ENCODE measurements around the gene CCDC157. TPM values are rescaled to one million over a fixed set of nuclear protein-coding genes. Genes with fewer than 3 reads are reported as not detected.
A peak's percentile ranks its signal among the peaks of the same experiment; 100 is the strongest.
"Not testable (repeated sequence)": the region's sequence is repeated elsewhere in the genome, so short reads cannot be mapped to it uniquely, and the experiment has no call there.

The CCDC157 gene
- total and polyA plus RNA-seq, 3 experiments from 2014 or later = 1.4 to 2.9 (median 2.7) TPM

GRCh38 chr22:30396871-30397655 lies 40.3 kb downstream of the CCDC157 start, which contains the start of gene SEC14L2:
TSS of gene SEC14L2 (plus strand) at chr22:30397018. CDS start at chr22:30397117, 99 bp downstream.
- peak; percentile 39 to 63 (median 42) for DNase-seq
- Histone ChIP-seq H3K9me3 (ENCODE audit: low read length) (no peaks in the 10 kb centered on the region), H3K27ac (ENCODE audit: low read depth, low read length) (no peak within 1 kb of the TSS), H3K36me3 (ENCODE audit: insufficient read depth, low read length) (no peaks in the 10 kb centered on the region), H3K27me3 (ENCODE audit: insufficient read depth, low read length, poor library complexity, severe bottlenecking) (peaks cover 12% of the 10 kb centered on the region), H3K4me3 (ENCODE audit: low read length) (peak within 1 kb of the TSS; percentile 24), H3K4me1 (ENCODE audit: insufficient read depth, low read length) (peaks cover 41% of the 10 kb centered on the region)
- H3K36me3 Mint-ChIP-seq = no peaks in the 10 kb centered on the region
- H3K4me3 Mint-ChIP-seq = peak within 1 kb of the TSS; percentile 79 to 93 (median 81)
- no peaks in the 10 kb centered on the region for H3K9me3 Mint-ChIP-seq
- H3K4me1 Mint-ChIP-seq = peaks cover 24 to 31% (median 25%) of the 10 kb centered on the region in 3 donors
- ChIA-PET POLR2A (interaction anchor here (1.3 kb wide), 1 partner anchor 27 kb away, joined by 3 read pairs; no protein-coding TSS in a partner anchor), CTCF (interaction anchor here (0.8 to 2.6 kb wide), 8 partner anchors 10 to 109 kb away, joined by 3 to 12 read pairs (median 4); partner anchors contain the start of gene CASTOR1)
- H3K27me3 Mint-ChIP-seq = peaks cover 24 to 42% of the 10 kb centered on the region in 2 donors
- peak within 1 kb of the TSS in 6 of 8 donors; percentile 40 to 91 (median 66) for H3K27ac Mint-ChIP-seq

- CTCF ChIA-PET = interaction anchor here (0.8 to 2.6 kb wide), 3 partner anchors 10 to 87 kb away, joined by 3 to 12 read pairs (median 3); no protein-coding TSS in a partner anchor
- Mint-ChIP-seq H3K36me3 (no peaks in the 10 kb centered on the region), H3K27me3 (peaks cover 24 to 42% of the 10 kb centered on the region in 2 donors), H3K4me3 (peak overlapping the region; percentile 59 to 93 (median 81)), H3K9me3 (no peaks in the 10 kb centered on the region), H3K4me1 (peaks cover 24 to 31% (median 25%) of the 10 kb centered on the region in 3 donors), H3K27ac (peak overlapping the region in 5 of 8 donors; percentile 51 to 91 (median 66))
- Histone ChIP-seq H3K9me3 (ENCODE audit: low read length) (no peaks in the 10 kb centered on the region), H3K4me1 (ENCODE audit: insufficient read depth, low read length) (peaks cover 34% of the 10 kb centered on the region), H3K27me3 (ENCODE audit: insufficient read depth, low read length, poor library complexity, severe bottlenecking) (peaks cover 12% of the 10 kb centered on the region), H3K36me3 (ENCODE audit: insufficient read depth, low read length) (no peaks in the 10 kb centered on the region), H3K4me3 (ENCODE audit: low read length) (peak overlapping the region; percentile 24), H3K27ac (ENCODE audit: low read depth, low read length) (no peak overlapping the region)
- no peak for DNase-seq
- POLR2A ChIA-PET = interaction anchor here (1.3 kb wide), 1 partner anchor 26 kb away, joined by 3 read pairs; no protein-coding TSS in a partner anchor
Measured at GRCh38 chr22:30397656-30398635, 41.1 kb downstream of the CCDC157 start.

- peak overlapping the region in 5 of 8 donors; percentile 41 to 74 (median 52) for H3K27ac Mint-ChIP-seq
- no peaks in the 10 kb centered on the region for H3K36me3 Mint-ChIP-seq
Measured at GRCh38 chr22:30398685-30399680, 42.2 kb downstream of the CCDC157 start.

GRCh38 chr22:30399718-30400117 lies 42.9 kb downstream of the CCDC157 start:
- H3K4me3 ChIP-seq (ENCODE audit: low read length) = no peak overlapping the region
- H3K27me3 Mint-ChIP-seq = peaks cover 15 to 32% of the 10 kb centered on the region in 2 donors
- DNase-seq = no peak
- POLR2A ChIA-PET = no interaction called here
- H3K4me1 ChIP-seq (ENCODE audit: insufficient read depth, low read length) = peaks cover 30% of the 10 kb centered on the region
- H3K27me3 ChIP-seq (ENCODE audit: insufficient read depth, low read length, poor library complexity, severe bottlenecking) = peaks cover 12% of the 10 kb centered on the region
- H3K27ac ChIP-seq (ENCODE audit: low read depth, low read length) = no peak overlapping the region
- CTCF ChIA-PET = interaction anchor here (1.3 kb wide), 1 partner anchor 111 kb away, joined by 3 read pairs; the partner anchor contains the start of gene CASTOR1
- no peak overlapping the region for H3K27ac Mint-ChIP-seq
- no peaks in the 10 kb centered on the region for H3K36me3 Mint-ChIP-seq
- H3K9me3 ChIP-seq (ENCODE audit: low read length) = no peaks in the 10 kb centered on the region
- no peaks in the 10 kb centered on the region for H3K9me3 Mint-ChIP-seq
- peaks cover 24 to 31% (median 25%) of the 10 kb centered on the region in 3 donors for H3K4me1 Mint-ChIP-seq
- no peak overlapping the region for H3K4me3 Mint-ChIP-seq
- no peaks in the 10 kb centered on the region for H3K36me3 ChIP-seq (ENCODE audit: insufficient read depth, low read length)

More at GRCh38 chr22:30398685-30399680, 42.2 kb downstream of the CCDC157 start:
- no peaks in the 10 kb centered on the region for H3K9me3 ChIP-seq (ENCODE audit: low read length)
- CTCF ChIA-PET = interaction anchor here (1.0 to 2.6 kb wide), 3 partner anchors 11 to 110 kb away, joined by 3 to 12 read pairs (median 3); partner anchors contain the start of gene CASTOR1
- no peak overlapping the region for H3K27ac ChIP-seq (ENCODE audit: low read depth, low read length)
- no peak overlapping the region for H3K4me3 ChIP-seq (ENCODE audit: low read length)
- peaks cover 30% of the 10 kb centered on the region for H3K4me1 ChIP-seq (ENCODE audit: insufficient read depth, low read length)
- peak in 1 of 5 donors; percentile 21 for DNase-seq
- Mint-ChIP-seq H3K27me3 (peaks cover 16 to 34% of the 10 kb centered on the region in 2 donors), H3K4me1 (peaks cover 24 to 31% (median 25%) of the 10 kb centered on the region in 3 donors), H3K4me3 (peak overlapping the region; percentile 8 to 81 (median 66)), H3K9me3 (no peaks in the 10 kb centered on the region)
- H3K36me3 ChIP-seq (ENCODE audit: insufficient read depth, low read length) = no peaks in the 10 kb centered on the region
- POLR2A ChIA-PET = no interaction called here
- peaks cover 12% of the 10 kb centered on the region for H3K27me3 ChIP-seq (ENCODE audit: insufficient read depth, low read length, poor library complexity, severe bottlenecking)

- no peaks in the 10 kb centered on the region for H3K9me3 Mint-ChIP-seq
- ChIA-PET CTCF (interaction anchor here (1.3 kb wide), 1 partner anchor 111 kb away, joined by 3 read pairs; the partner anchor contains the start of gene CASTOR1), POLR2A (interaction anchor here (0.6 kb wide), 1 partner anchor 81 kb away, joined by 3 read pairs; no protein-coding TSS in a partner anchor)
- H3K4me1 ChIP-seq (ENCODE audit: insufficient read depth, low read length) = peaks cover 30% of the 10 kb centered on the region
- H3K4me3 Mint-ChIP-seq = no peak overlapping the region
- H3K36me3 Mint-ChIP-seq = no peaks in the 10 kb centered on the region
- H3K27ac ChIP-seq (ENCODE audit: low read depth, low read length) = no peak overlapping the region
- H3K36me3 ChIP-seq (ENCODE audit: insufficient read depth, low read length) = no peaks in the 10 kb centered on the region
- H3K27me3 ChIP-seq (ENCODE audit: insufficient read depth, low read length, poor library complexity, severe bottlenecking) = peaks cover 12% of the 10 kb centered on the region
- no peak for DNase-seq
- peaks cover 24 to 31% (median 25%) of the 10 kb centered on the region in 3 donors for H3K4me1 Mint-ChIP-seq
- no peak overlapping the region for H3K27ac Mint-ChIP-seq
- no peaks in the 10 kb centered on the region for H3K9me3 ChIP-seq (ENCODE audit: low read length)
- peaks cover 14 to 27% of the 10 kb centered on the region in 2 donors for H3K27me3 Mint-ChIP-seq
- H3K4me3 ChIP-seq (ENCODE audit: low read length) = no peak overlapping the region
Measured at GRCh38 chr22:30400159-30400558, 43.4 kb downstream of the CCDC157 start.

- H3K4me1 ChIP-seq (ENCODE audit: insufficient read depth, low read length) = peaks cover 26% of the 10 kb centered on the region
- CTCF ChIA-PET; H3K27ac ChIP-seq (ENCODE audit: low read depth, low read length); H3K9me3 Mint-ChIP-seq; H3K4me3 Mint-ChIP-seq; H3K27me3 ChIP-seq (ENCODE audit: insufficient read depth, low read length, poor library complexity, severe bottlenecking); H3K27ac Mint-ChIP-seq; H3K4me3 ChIP-seq (ENCODE audit: low read length); H3K9me3 ChIP-seq (ENCODE audit: low read length); POLR2A ChIA-PET; H3K36me3 Mint-ChIP-seq; DNase-seq; H3K36me3 ChIP-seq (ENCODE audit: insufficient read depth, low read length): not testable (repeated sequence)
- Mint-ChIP-seq H3K4me1 (peaks cover 22 to 27% (median 25%) of the 10 kb centered on the region in 3 donors), H3K27me3 (peaks cover 12 to 19% of the 10 kb centered on the region in 2 donors)
Measured at GRCh38 chr22:30401024-30401423, 44.2 kb downstream of the CCDC157 start.

Data from CD8-positive, alpha-beta memory T cell (primary cell).